Measurements from ENCODE around the gene NSD1. TPM values are rescaled to one million over a fixed set of nuclear protein-coding genes. Genes with fewer than 3 reads are reported as not detected.
A peak's percentile ranks its signal among the peaks of the same experiment; 100 is the strongest.
"Not testable (repeated sequence)": the region's sequence is repeated elsewhere in the genome, so short reads cannot be mapped to it uniquely, and the experiment has no call there.

Gene NSD1
- total and polyA plus RNA-seq, 2 of the 4 experiments (the other 2 are of a cell fraction), result 7.7 to 31.0 TPM

GRCh38 chr5:177146891-177147638 lies 13.5 kb downstream of the NSD1 start:
- Histone ChIP-seq H3K14ac (replicated peaks; ENCODE audit: low read depth, low read length) (peak overlapping the region; percentile 4; the same call in 1 of the 2 replicates), H2AK5ac (ENCODE audit: low read depth, low read length) (peak overlapping the region; percentile 41; the same call in 1 of the 2 replicates)

GRCh38 chr5:177150061-177150460 lies 16.5 kb downstream of the NSD1 start:
- Histone ChIP-seq H3K36me3 (ENCODE audit: control insufficient read depth, insufficient read depth, low read length) (peaks cover 19% of the 10 kb centered on the region), H3K79me1 (ENCODE audit: low read depth in 1 of 2, low read length in 2 of 2) (peaks cover 16 to 57% of the 10 kb centered on the region in 2 experiments)
- WGBS, 2 experiments (ENCODE audit: extremely low coverage in 2 of 2, insufficient read length in 1 of 2), result 95% methylated on average over 9 of the region's 17 CpGs; no CpG with 5 or more reads in 1 of the 2 experiments
- H3K27me3 ChIP-seq (ENCODE audit: control insufficient read depth, insufficient read depth, low read length); H2BK120ac ChIP-seq (ENCODE audit: low read depth, low read length); BruUV-seq (replicated peaks); H2AK5ac ChIP-seq (ENCODE audit: low read depth, low read length); H2BK15ac ChIP-seq (ENCODE audit: low read depth, low read length); H3K4me1 ChIP-seq (ENCODE audit: control insufficient read depth, insufficient read depth, low read length); ATAC-seq (ENCODE audit: low read depth); DNase-seq; H3K4me2 ChIP-seq (ENCODE audit: low read depth, low read length); H4K20me1 ChIP-seq (ENCODE audit: insufficient read depth, low read length); H3K56ac ChIP-seq (ENCODE audit: extremely low read depth, insufficient read depth, low read length); H3K9me3 ChIP-seq (ENCODE audit: control insufficient read depth, insufficient read depth, low read length); H3K18ac ChIP-seq (ENCODE audit: low read depth, low read length); H2BK20ac ChIP-seq (ENCODE audit: low read depth, low read length); H3K4ac ChIP-seq (ENCODE audit: low read depth, low read length); CTCF ChIA-PET; H3K9me1 ChIP-seq (ENCODE audit: insufficient read depth, low read length); H4K8ac ChIP-seq (ENCODE audit: low read depth in 2 of 2, low read length in 2 of 2); dilution Hi-C loops (cut with HindIII; ENCODE audit: low sequenced_read_pairs, unreplicated experiment); H2AFZ ChIP-seq (replicated peaks; ENCODE audit: low read length, poor library complexity); H3K23ac ChIP-seq (ENCODE audit: low read depth, low read length); H3K14ac ChIP-seq (replicated peaks; ENCODE audit: low read depth, low read length); H4K91ac ChIP-seq (ENCODE audit: insufficient read depth, low read depth, low read length); H2AK9ac ChIP-seq (replicated peaks; ENCODE audit: low read depth, low read length, poor library complexity); H3K9ac ChIP-seq (ENCODE audit: low read depth, low read length); POLR2A ChIA-PET (ENCODE audit: unreplicated experiment); in situ Hi-C loops (cut with MboI; ENCODE audit: low sequenced_read_pairs); H3K27ac ChIP-seq (ENCODE audit: insufficient read depth, low read length); H2BK5ac ChIP-seq (ENCODE audit: low read depth, low read length, poor library complexity, severe bottlenecking); H3K4me3 ChIP-seq (ENCODE audit: insufficient read depth, low read depth, low read length); H4K5ac ChIP-seq (ENCODE audit: low read depth, low read length): not testable (repeated sequence)
- intact Hi-C loops (cut with micrococcal nuclease), result loop anchor here (5.0 kb wide), 1 partner anchor 37 kb away; no protein-coding TSS in a partner anchor

More at GRCh38 chr5:177146891-177147638, 13.5 kb downstream of the NSD1 start:
- peak; percentile 63 for DNase-seq
- no TSS peak for BruUV-seq (replicated peaks)
- WGBS, 2 experiments (ENCODE audit: extremely low coverage in 2 of 2, insufficient read length in 1 of 2), result no CpG with 5 or more reads among the region's 17 CpGs
- Histone ChIP-seq H4K20me1 (ENCODE audit: insufficient read depth, low read length) (peaks cover 4% of the 10 kb centered on the region; the same call in 1 of the 2 replicates), H2AK9ac (replicated peaks; ENCODE audit: low read depth, low read length, poor library complexity) (peak overlapping the region; percentile 78), H2BK15ac (ENCODE audit: low read depth, low read length) (no peak overlapping the region), H3K4me2 (ENCODE audit: low read depth, low read length) (no peak overlapping the region), H2AFZ (replicated peaks; ENCODE audit: low read length, poor library complexity) (peak overlapping the region; percentile 67), H3K36me3 (ENCODE audit: control insufficient read depth, insufficient read depth, low read length) (peaks cover 25% of the 10 kb centered on the region), H3K9me3 (ENCODE audit: control insufficient read depth, insufficient read depth, low read length) (no peaks in the 10 kb centered on the region), H3K4me3 (ENCODE audit: insufficient read depth, low read depth, low read length) (no peak overlapping the region), H3K9ac (ENCODE audit: low read depth, low read length) (no peak overlapping the region), H2BK5ac (ENCODE audit: low read depth, low read length, poor library complexity, severe bottlenecking) (peak overlapping the region; percentile 37), H3K79me1 (ENCODE audit: low read depth in 1 of 2, low read length in 2 of 2) (peaks cover 15 to 68% of the 10 kb centered on the region in 2 experiments), H3K27me3 (ENCODE audit: control insufficient read depth, insufficient read depth, low read length) (no peaks in the 10 kb centered on the region), H3K9me1 (ENCODE audit: insufficient read depth, low read length) (peaks cover 6% of the 10 kb centered on the region; the same call in 1 of the 2 replicates), H3K56ac (ENCODE audit: extremely low read depth, insufficient read depth, low read length) (no peak overlapping the region), H4K5ac (ENCODE audit: low read depth, low read length) (peak overlapping the region; percentile 18; the same call in 1 of the 2 replicates), H3K27ac (ENCODE audit: insufficient read depth, low read length) (peak overlapping the region; percentile 33), H2BK20ac (ENCODE audit: low read depth, low read length) (no peak overlapping the region), H4K91ac (ENCODE audit: insufficient read depth, low read depth, low read length) (0 out of 2 replicates have a peak overlapping the region, but pooled peaks have one; percentile 38), H3K23ac (ENCODE audit: low read depth, low read length) (no peak overlapping the region), H2BK120ac (ENCODE audit: low read depth, low read length) (peak overlapping the region; percentile 1; the same call in 1 of the 2 replicates), H4K8ac (ENCODE audit: low read depth in 2 of 2, low read length in 2 of 2) (peak overlapping the region in 1 of 2 experiments; percentile 75; a peak in 2 of 4 replicates), H3K4ac (ENCODE audit: low read depth, low read length) (peak overlapping the region; percentile 9), H3K18ac (ENCODE audit: low read depth, low read length) (no peak overlapping the region), H3K4me1 (ENCODE audit: control insufficient read depth, insufficient read depth, low read length) (peaks cover 5% of the 10 kb centered on the region; the same call in 1 of the 2 replicates)
- dilution Hi-C loops (cut with HindIII; ENCODE audit: low sequenced_read_pairs, unreplicated experiment) (no loop called here), in situ Hi-C loops (cut with MboI; ENCODE audit: low sequenced_read_pairs) (no loop called here), intact Hi-C loops (cut with micrococcal nuclease) (no loop called here)
- ChIA-PET CTCF (interaction anchor here (0.7 kb wide), 1 partner anchor 10 kb away, joined by 3 read pairs; no protein-coding TSS in a partner anchor), POLR2A (ENCODE audit: unreplicated experiment) (no interaction called here)
- TF ChIP-seq FOS (IDR thresholded peaks at IDR 0.05; ENCODE audit: low read depth, low read length) (peak; percentile 77), SMC3 (IDR thresholded peaks at IDR 0.05; ENCODE audit: low read depth, low read length) (no peak), MAFK (IDR thresholded peaks at IDR 0.05; ENCODE audit: low read depth, low read length) (no peak), MAZ (IDR thresholded peaks at IDR 0.05; ENCODE audit: borderline replicate concordance, low read depth, low read length) (no peak), CEBPB (IDR thresholded peaks at IDR 0.05; ENCODE audit: low read depth, low read length) (0 out of 2 replicates have a peak, but pooled peaks have one; percentile 5)
- ATAC-seq (ENCODE audit: low read depth), result peak; percentile 88

Data from IMR-90 (cell line).